Esophagus squamous epithelium (tissue), 5 donors: Measurements from ENCODE around the gene PCDH9. TPM values are rescaled to one million over a fixed set of nuclear protein-coding genes. Genes with fewer than 3 reads are reported as not detected.

ENCODE experiments used
- DNase-seq: peaks from one replicate; lab custom pipeline; 2025; lab: John Stamatoyannopoulos, UW
- H3K27ac ChIP-seq, 4 donors: fragments of 200-600 bp; sonication (generic); one replicate each; pipeline ENCODE4 v1.5.1; 2016 to 2019; ENCODE audit warnings: mild to moderate bottlenecking in 1 of 4
- H3K27me3 ChIP-seq, 4 donors: fragments of 200-600 bp; sonication (generic); 1 replicate in 3 of 4; 2 replicates in 1 of 4; pipeline versions ENCODE4 v1.5.1 to v1.6.0; 2017 to 2021; ENCODE audit warnings: antibody characterized with exemption in 1 of 4
- H3K36me3 ChIP-seq, 3 donors: fragments of 200-600 bp; sonication (generic); one replicate each; pipeline ENCODE4 v1.5.1; 2016 to 2019
- H3K4me1 ChIP-seq, 3 donors: fragments of 200-600 bp; sonication (generic); one replicate each; pipeline ENCODE4 v1.5.1; 2017 to 2019
- H3K4me3 ChIP-seq, 4 donors: fragments of 200-600 bp; sonication (generic); 1 replicate in 3 of 4; 2 replicates in 1 of 4; pipeline ENCODE4 v1.5.1; 2016 to 2019; ENCODE audit warnings: mild to moderate bottlenecking in 2 of 4, moderate library complexity in 1 of 4
- H3K9me3 ChIP-seq, 3 donors: fragments of 200-600 bp; sonication (generic); one replicate each; pipeline ENCODE4 v1.5.1; 2016 to 2019
- CTCF ChIP-seq, 6 experiments: fragments of 450-650 bp in 4 of 6; fragments of 200-600 bp in 2 of 6; sonication (generic) in 2 of 6; IDR thresholded peaks; one replicate each; pipeline ENCODE4 v1.5.1; 2016 to 2019; ENCODE audit warnings: antibody characterized with exemption in 6 of 6, mild to moderate bottlenecking in 4 of 6, moderate library complexity in 4 of 6
- POLR2A ChIP-seq, 4 donors: fragments of 450-650 bp; IDR thresholded peaks; one replicate each; pipeline ENCODE4 v1.6.1; 2017; ENCODE audit warnings: antibody characterized with exemption in 4 of 4, mild to moderate bottlenecking in 4 of 4, moderate library complexity in 3 of 4
- WGBS, 2 donors: methylation state at CpG; one replicate each; pipeline ENCODE4 v1.1.5; 2018; 5-methylcytosine and 5-hydroxymethylcytosine counted together
- intact Hi-C: fragments of 100-400 bp; cut with DNase I; formaldehyde crosslinking; loops from one replicate; pipeline ENCODE4 v1.15.0; 2022
- total RNA-seq, 4 donors: library from RNA; depleted of rRNA; stranded (reverse); fragments of >200 nt; gene quantifications; one replicate each; pipeline ENCODE4 v1.1.0, GENCODE V29; 2016
- donor health status: DM: yes; HTN: yes; CAD: no.

PCDH9 gene
- total RNA-seq, 4 donors from 2014 or later, result 0.04 to 1.9 (median 0.45) TPM

- WGBS, 2 donors, result 1 to 5% methylated on average over 27 to 35 of the region's 86 CpGs
- DNase-seq, result peak; percentile 20
- H3K4me3 ChIP-seq, result peak overlapping the region; percentile 48 to 76 (median 72)
- peak overlapping the region; percentile 58 to 87 (median 84) for H3K27ac ChIP-seq
- H3K27me3 ChIP-seq, result peaks cover 0 to 65% (median 0%) of the 10 kb centered on the region in 4 donors
- intact Hi-C loops, result no loop called here
- H3K4me1 ChIP-seq, result peaks cover 0 to 32% (median 0%) of the 10 kb centered on the region in 3 donors
- no peaks in the 10 kb centered on the region for H3K36me3 ChIP-seq
- no peaks in the 10 kb centered on the region for H3K9me3 ChIP-seq
- TF ChIP-seq POLR2A (IDR thresholded peaks at IDR 0.05) (no peak), CTCF (IDR thresholded peaks at IDR 0.05) (no peak)
Measured at GRCh38 chr13:67230404-67231288, 510 bp upstream of the PCDH9 start.

GRCh38 chr13:67228916-67229315 is 1.2 kb downstream of the PCDH9 start:
- 21 to 22% methylated on average over 6 of the region's 6 CpGs for WGBS, 2 donors
- no peaks in the 10 kb centered on the region for H3K9me3 ChIP-seq
- no peak overlapping the region for H3K27ac ChIP-seq
- H3K36me3 ChIP-seq, result no peaks in the 10 kb centered on the region
- intact Hi-C loops, result no loop called here
- DNase-seq, result no peak
- peaks cover 0 to 44% (median 0%) of the 10 kb centered on the region in 3 donors for H3K4me1 ChIP-seq
- peak overlapping the region in 3 of 4 donors; percentile 69 to 76 (median 74) for H3K4me3 ChIP-seq
- TF ChIP-seq CTCF (IDR thresholded peaks at IDR 0.05), result no peak
- no peak for TF ChIP-seq POLR2A (IDR thresholded peaks at IDR 0.05)
- H3K27me3 ChIP-seq, result peaks cover 0 to 70% (median 0%) of the 10 kb centered on the region in 4 donors

GRCh38 chr13:67228031-67228430 is 2.1 kb downstream of the PCDH9 start:
- TF ChIP-seq CTCF (IDR thresholded peaks at IDR 0.05) (no peak), POLR2A (IDR thresholded peaks at IDR 0.05) (no peak)
- no peak overlapping the region for H3K4me3 ChIP-seq
- H3K27me3 ChIP-seq, result peaks cover 0 to 70% (median 0%) of the 10 kb centered on the region in 4 donors
- intact Hi-C loops, result no loop called here
- no peak overlapping the region for H3K27ac ChIP-seq
- peaks cover 0 to 45% (median 0%) of the 10 kb centered on the region in 3 donors for H3K4me1 ChIP-seq
- DNase-seq, result no peak
- no peaks in the 10 kb centered on the region for H3K36me3 ChIP-seq
- no peaks in the 10 kb centered on the region for H3K9me3 ChIP-seq
- 79 to 80% methylated on average over 3 of the region's 3 CpGs for WGBS, 2 donors

GRCh38 chr13:67227131-67227983 is 2.8 kb downstream of the PCDH9 start:
- Histone ChIP-seq H3K4me3 (no peak overlapping the region), H3K36me3 (no peaks in the 10 kb centered on the region), H3K27ac (no peak overlapping the region), H3K9me3 (no peaks in the 10 kb centered on the region), H3K4me1 (peaks cover 0 to 45% (median 0%) of the 10 kb centered on the region in 3 donors), H3K27me3 (peaks cover 0 to 65% (median 0%) of the 10 kb centered on the region in 4 donors)
- TF ChIP-seq POLR2A (IDR thresholded peaks at IDR 0.05) (no peak), CTCF (IDR thresholded peaks at IDR 0.05) (no peak)
- WGBS, 2 donors, result 85 to 90% methylated on average over 12 of the region's 12 CpGs
- intact Hi-C loops, result no loop called here
- DNase-seq, result no peak
